Esophagus (tissue), 2 donors: ENCODE data around the gene KHK. TPM values are rescaled to one million over a fixed set of nuclear protein-coding genes. Genes with fewer than 3 reads are reported as not detected.

ENCODE experiments used
- H3K27ac ChIP-seq, 2 donors: one replicate each; pipeline ENCODE4 v1.5.1; 2013; ENCODE audit warnings: low read depth in 2 of 2, mild to moderate bottlenecking in 2 of 2, inconsistent platforms in 1 of 2, low read length in 1 of 2, moderate library complexity in 1 of 2
- H3K27me3 ChIP-seq, 2 donors: one replicate each; pipeline ENCODE4 v1.6.1; 2013; ENCODE audit warnings: low read length in 2 of 2, control low read depth in 1 of 2, mild to moderate bottlenecking in 1 of 2; ENCODE audit not compliant: insufficient read depth in 2 of 2, control insufficient read depth in 1 of 2
- H3K36me3 ChIP-seq, 2 donors: one replicate each; pipeline ENCODE4 v1.6.1; 2013; ENCODE audit warnings: low read length in 1 of 2; ENCODE audit not compliant: control insufficient read depth in 2 of 2, insufficient read depth in 2 of 2
- H3K4me1 ChIP-seq, 2 donors: one replicate each; pipeline ENCODE4 v1.6.1; 2013; ENCODE audit warnings: low read length in 1 of 2; ENCODE audit not compliant: control insufficient read depth in 2 of 2, insufficient read depth in 2 of 2
- H3K4me3 ChIP-seq, 2 donors: one replicate each; pipeline ENCODE4 v1.5.1; 2013; ENCODE audit warnings: low read length in 2 of 2, mild to moderate bottlenecking in 2 of 2, low read depth in 1 of 2, moderate library complexity in 1 of 2
- H3K9me3 ChIP-seq, 2 donors: one replicate each; pipeline ENCODE4 v1.6.1; 2013; ENCODE audit warnings: mild to moderate bottlenecking in 2 of 2, low read depth in 1 of 2, low read length in 1 of 2, moderate library complexity in 1 of 2; ENCODE audit not compliant: control insufficient read depth in 2 of 2, insufficient read depth in 1 of 2
- WGBS, 2 donors: extraction: QIAGEN DNeasy Blood & Tissue Kit; methylation state at CpG; one replicate each; pipeline ENCODE4 v1.1.7; 2013; 5-methylcytosine and 5-hydroxymethylcytosine counted together
- polyA plus RNA-seq, 2 donors: library from polyadenylated mRNA; stranded (reverse); fragments of 200-250 nt; gene quantifications; one replicate each; pipeline ENCODE4 v1.2.3, GENCODE V29; 2013
- donor health status: healthy with polysubstance abuse.
- donor health status: Bipolar disorder and iron deficiency.

The KHK gene
- polyA plus RNA-seq = 1 to 10 TPM; 2.2 to 3.3 TPM

GRCh38 chr2:27086724-27087593 lies at the start of gene KHK:
Gene KHK (plus strand): TSS chr2:27086772. CDS start chr2:27087260, 488 bp downstream.
- Histone ChIP-seq H3K27me3 (no peaks in the 10 kb centered on the region), H3K4me1 (peaks cover 4 to 10% of the 10 kb centered on the region in 2 donors), H3K4me3 (peak within 1 kb of the TSS; percentile 51 to 61), H3K27ac (peak within 1 kb of the TSS; percentile 89), H3K9me3 (no peaks in the 10 kb centered on the region), H3K36me3 (no peaks in the 10 kb centered on the region)
- 10 to 11% methylated on average over 42 to 54 of the region's 54 CpGs for WGBS, 2 donors

DNA sequence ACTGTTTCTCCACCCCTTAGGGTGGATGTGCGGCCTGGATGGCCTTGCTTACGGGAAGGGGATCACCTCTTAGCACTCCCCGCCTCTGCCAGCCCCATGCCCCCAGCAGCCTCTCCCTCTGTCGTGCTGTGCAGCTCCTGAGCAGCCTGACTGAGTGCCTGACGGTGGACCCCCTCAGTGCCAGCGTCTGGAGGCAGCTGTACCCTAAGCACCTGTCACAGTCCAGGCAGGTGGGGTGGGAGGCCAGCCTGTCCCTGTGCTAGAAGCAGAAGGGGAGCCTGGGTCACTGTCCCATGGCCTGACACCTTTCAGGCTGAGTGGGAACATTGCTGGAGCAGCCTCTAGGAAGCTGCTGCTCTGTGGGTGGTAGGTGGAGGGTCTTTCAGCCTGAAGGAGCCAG lies 48.6 kb upstream of the KHK start:
- no peaks in the 10 kb centered on the region for H3K27me3 ChIP-seq
- peaks cover 46 to 57% of the 10 kb centered on the region in 2 donors for H3K36me3 ChIP-seq
- no peak overlapping the region for H3K4me3 ChIP-seq
- no peak overlapping the region for H3K27ac ChIP-seq
- WGBS, 2 donors = 91 to 92% methylated on average over 6 of the region's 6 CpGs
- no peaks in the 10 kb centered on the region for H3K9me3 ChIP-seq
- peaks cover 3 to 4% of the 10 kb centered on the region in 2 donors for H3K4me1 ChIP-seq

DNA sequence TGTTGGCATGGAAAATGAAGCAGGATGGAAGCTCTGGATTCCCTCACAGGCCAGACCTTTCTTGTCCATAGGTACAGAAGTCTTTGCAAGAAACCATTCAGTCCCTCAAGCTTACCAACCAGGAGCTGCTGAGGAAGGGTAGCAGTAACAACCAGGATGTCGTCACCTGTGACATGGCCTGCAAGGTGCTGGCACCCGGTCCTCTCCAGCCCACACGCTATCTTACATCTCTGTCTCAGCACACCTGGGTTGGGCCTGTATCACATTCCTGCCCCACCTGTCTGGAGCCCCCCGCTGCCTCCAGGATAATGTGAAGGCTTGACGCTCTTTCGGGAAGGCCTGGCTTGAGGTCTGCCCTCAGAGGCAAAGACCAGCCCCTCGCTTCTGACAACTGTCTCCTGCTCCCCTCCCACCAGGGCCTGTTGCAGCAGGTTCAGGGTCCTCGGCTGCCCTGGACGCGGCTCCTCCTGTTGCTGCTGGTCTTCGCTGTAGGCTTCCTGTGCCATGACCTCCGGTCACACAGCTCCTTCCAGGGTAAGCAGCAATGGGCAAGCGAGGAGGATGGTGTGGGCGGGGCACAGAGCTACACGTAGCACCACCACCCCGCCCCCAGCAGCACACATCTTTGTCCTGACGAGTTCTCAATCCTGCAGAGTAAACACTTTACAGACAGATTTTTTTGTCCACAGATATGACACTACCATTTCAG lies 47.8 kb upstream of the KHK start:
- WGBS, 2 donors = 84 to 87% methylated on average over 17 of the region's 17 CpGs
- peaks cover 3% of the 10 kb centered on the region in 2 donors for H3K4me1 ChIP-seq
- H3K27ac ChIP-seq = no peak overlapping the region
- no peaks in the 10 kb centered on the region for H3K9me3 ChIP-seq
- peaks cover 46 to 57% of the 10 kb centered on the region in 2 donors for H3K36me3 ChIP-seq
- no peak overlapping the region for H3K4me3 ChIP-seq
- H3K27me3 ChIP-seq = no peaks in the 10 kb centered on the region

GRCh38 chr2:27039426-27039825 lies 47.1 kb upstream of the KHK start:
- WGBS, 2 donors = 88 to 93% methylated on average over 6 of the region's 6 CpGs
- H3K36me3 ChIP-seq = peaks cover 46 to 57% of the 10 kb centered on the region in 2 donors
- no peaks in the 10 kb centered on the region for H3K9me3 ChIP-seq

DNA sequence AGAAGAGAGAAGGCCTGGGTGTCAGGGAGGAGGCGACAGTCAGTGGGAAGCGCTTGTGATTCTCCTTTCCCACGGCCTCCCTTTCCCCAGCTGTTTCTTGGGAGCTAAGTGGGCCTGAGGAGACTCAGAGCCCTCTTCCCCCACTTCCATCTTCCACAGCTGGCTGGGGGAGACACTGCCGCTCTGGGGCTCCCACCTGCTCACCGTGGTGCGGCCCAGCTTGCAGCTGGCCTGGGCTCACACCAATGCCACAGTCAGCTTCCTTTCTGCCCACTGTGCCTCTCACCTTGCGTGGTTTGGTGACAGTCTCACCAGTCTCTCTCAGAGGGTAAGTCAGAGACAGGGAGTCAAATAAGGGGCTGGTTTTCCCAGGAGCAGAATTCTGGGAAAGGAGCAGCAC lies 46.7 kb upstream of the KHK start:
- Histone ChIP-seq H3K4me3 (no peak overlapping the region), H3K27me3 (no peaks in the 10 kb centered on the region), H3K36me3 (peaks cover 46 to 57% of the 10 kb centered on the region in 2 donors), H3K4me1 (no peaks in the 10 kb centered on the region), H3K9me3 (no peaks in the 10 kb centered on the region), H3K27ac (no peak overlapping the region)
- 95 to 98% methylated on average over 7 of the region's 7 CpGs for WGBS, 2 donors

More at GRCh38 chr2:27039426-27039825, 47.1 kb upstream of the KHK start:
- Histone ChIP-seq H3K4me3 (no peak overlapping the region), H3K4me1 (no peaks in the 10 kb centered on the region), H3K27me3 (no peaks in the 10 kb centered on the region), H3K27ac (no peak overlapping the region)

GRCh38 chr2:27040282-27040681 lies 46.3 kb upstream of the KHK start:
- Histone ChIP-seq H3K36me3 (peaks cover 45 to 56% of the 10 kb centered on the region in 2 donors), H3K27me3 (no peaks in the 10 kb centered on the region), H3K4me3 (no peak overlapping the region), H3K27ac (no peak overlapping the region), H3K4me1 (no peaks in the 10 kb centered on the region), H3K9me3 (no peaks in the 10 kb centered on the region)
- WGBS, 2 donors = 88 to 92% methylated on average over 8 of the region's 8 CpGs

- Histone ChIP-seq H3K36me3 (peaks cover 41 to 43% of the 10 kb centered on the region in 2 donors), H3K4me1 (no peaks in the 10 kb centered on the region), H3K9me3 (no peaks in the 10 kb centered on the region), H3K4me3 (no peak overlapping the region), H3K27me3 (no peaks in the 10 kb centered on the region), H3K27ac (no peak overlapping the region)
- 62 to 66% methylated on average over 5 of the region's 5 CpGs for WGBS, 2 donors
Measured at GRCh38 chr2:27041752-27042151, 44.8 kb upstream of the KHK start.

- Histone ChIP-seq H3K27ac (no peak overlapping the region), H3K4me1 (no peaks in the 10 kb centered on the region), H3K36me3 (peaks cover 36 to 39% of the 10 kb centered on the region in 2 donors), H3K27me3 (no peaks in the 10 kb centered on the region), H3K4me3 (no peak overlapping the region), H3K9me3 (no peaks in the 10 kb centered on the region)
- 77 to 80% methylated on average over 10 of the region's 10 CpGs for WGBS, 2 donors
Measured at GRCh38 chr2:27042159-27042661, 44.4 kb upstream of the KHK start.

- no peaks in the 10 kb centered on the region for H3K9me3 ChIP-seq
- H3K27ac ChIP-seq = no peak overlapping the region
- no peak overlapping the region for H3K4me3 ChIP-seq
- no peaks in the 10 kb centered on the region for H3K4me1 ChIP-seq
- 86 to 88% methylated on average over 7 of the region's 7 CpGs for WGBS, 2 donors
- no peaks in the 10 kb centered on the region for H3K27me3 ChIP-seq
- peaks cover 30% of the 10 kb centered on the region in 2 donors for H3K36me3 ChIP-seq
Measured at GRCh38 chr2:27042985-27043634, 43.5 kb upstream of the KHK start.
